ENCODE measurements around the gene KLRB1.

- no peak for TF ChIP-seq CTCF (IDR thresholded peaks at IDR 0.05)
- no peak for TF ChIP-seq JUND (IDR thresholded peaks at IDR 0.05)
- no peak for TF ChIP-seq EP300 (IDR thresholded peaks at IDR 0.05; ENCODE audit: borderline replicate concordance in 1 of 2, low read depth in 1 of 2, low read length in 1 of 2)
- TF ChIP-seq GABPA (IDR thresholded peaks at IDR 0.05; ENCODE audit: low read depth) = no peak
- TF ChIP-seq POLR2AphosphoS5 (IDR thresholded peaks at IDR 0.05; ENCODE audit: low read depth, low read length) = no peak
- no peak for TF ChIP-seq YY1 (IDR thresholded peaks at IDR 0.05; ENCODE audit: low read depth)
- TF ChIP-seq ELF1 (IDR thresholded peaks at IDR 0.05) = no peak
- TF ChIP-seq REST (IDR thresholded peaks at IDR 0.05; ENCODE audit: low read depth, low read length) = no peak
- TF ChIP-seq GATA2 (CRISPR knock-in tag; IDR thresholded peaks at IDR 0.05) = no peak
- no peak for TF ChIP-seq USF2 (IDR thresholded peaks at IDR 0.05; ENCODE audit: borderline replicate concordance, low read depth, low read length)
- no peak for TF ChIP-seq TAF1 (IDR thresholded peaks at IDR 0.05; ENCODE audit: borderline replicate concordance, low read depth, low read length)
- TF ChIP-seq NFIC (IDR thresholded peaks at IDR 0.05; ENCODE audit: borderline replicate concordance) = no peak
- no peak for TF ChIP-seq EZH2phosphoT487 (IDR thresholded peaks at IDR 0.05; ENCODE audit: borderline replicate concordance, low read depth)
These were observed 41.2 kb upstream of the KLRB1 start for GRCh38 chr12:9648701-9649531.

Data from SK-N-SH (cell line).